Sigmoid colon (tissue), 7 donors: Measurements from ENCODE around the gene ARMC2. TPM values are rescaled to one million over a fixed set of nuclear protein-coding genes. Genes with fewer than 3 reads are reported as not detected.

Experiments
- DNase-seq: peaks from one replicate; pipeline ENCODE4 v3.0.0-alpha.2; 2019
- H3K27ac ChIP-seq, 4 donors: fragments of 200-600 bp; sonication (generic); one replicate each; pipeline ENCODE4 v1.5.1; 2016 to 2019; ENCODE audit warnings: mild to moderate bottlenecking in 1 of 4
- H3K27me3 ChIP-seq, 3 donors: fragments of 200-600 bp; sonication (generic); one replicate each; pipeline ENCODE4 v1.5.1; 2019; ENCODE audit warnings: mild to moderate bottlenecking in 1 of 3
- H3K36me3 ChIP-seq, 4 donors: fragments of 200-600 bp; sonication (generic); one replicate each; pipeline ENCODE4 v1.5.1; 2016 to 2019
- H3K4me1 ChIP-seq, 4 donors: fragments of 200-600 bp; sonication (generic); one replicate each; pipeline ENCODE4 v1.5.1; 2017 to 2019
- H3K4me3 ChIP-seq, 4 donors: fragments of 200-600 bp; sonication (generic); one replicate each; pipeline ENCODE4 v1.5.1; 2017 to 2019; ENCODE audit warnings: mild to moderate bottlenecking in 2 of 4, moderate library complexity in 1 of 4
- H3K9me3 ChIP-seq, 4 donors: fragments of 200-600 bp in 3 of 4; sonication (generic) in 3 of 4; one replicate each; pipeline versions ENCODE4 v1.5.1 to v1.6.1; 2013 to 2019
- CTCF ChIP-seq, 4 experiments: fragments of 450-650 bp in 3 of 4; fragments of 200-600 bp in 1 of 4; IDR thresholded peaks; one replicate each; pipeline ENCODE4 v1.5.1; 2016 to 2019; ENCODE audit warnings: antibody characterized with exemption in 4 of 4, mild to moderate bottlenecking in 3 of 4, moderate library complexity in 2 of 4
- EP300 ChIP-seq, 4 donors: sonication (generic); formaldehyde crosslinking; IDR thresholded peaks; one replicate each; pipeline ENCODE4 v1.6.1; 2017; ENCODE audit warnings: antibody characterized with exemption in 4 of 4
- POLR2A ChIP-seq, 2 donors: fragments of 450-650 bp; IDR thresholded peaks; one replicate each; pipeline ENCODE4 v1.6.1; 2016; ENCODE audit warnings: antibody characterized with exemption in 2 of 2, mild to moderate bottlenecking in 2 of 2, moderate library complexity in 2 of 2
- POLR2AphosphoS5 ChIP-seq, 4 donors: sonication (generic); formaldehyde crosslinking; IDR thresholded peaks; one replicate each; pipeline ENCODE4 v1.6.1; 2017; ENCODE audit warnings: antibody characterized with exemption in 4 of 4
- WGBS, 2 donors: extraction: QIAGEN DNeasy Blood & Tissue Kit; methylation state at CpG; one replicate each; pipeline ENCODE4 v1.1.7; 2013; 5-methylcytosine and 5-hydroxymethylcytosine counted together
- intact Hi-C: fragments of 100-400 bp; cut with DNase I; formaldehyde crosslinking; loops from one replicate; pipeline ENCODE4 v1.15.1; 2023
- polyA plus RNA-seq, 3 donors: library from polyadenylated mRNA; stranded (reverse); fragments of 200-250 nt; gene quantifications; one replicate each; pipeline ENCODE4 v1.2.3, GENCODE V29; 2013
- total RNA-seq, 4 donors: library from RNA; depleted of rRNA; stranded (reverse); fragments of >200 nt; gene quantifications; one replicate each; pipeline ENCODE4 v1.1.0, GENCODE V29; 2016
- donor health status: healthy with polysubstance abuse.
- donor health status: Bipolar disorder and iron deficiency.
- donor health status: healthy.

Gene ARMC2
- total and polyA plus RNA-seq, 7 donors = under 0.01 to 8.6 (median 2.5) TPM

GRCh38 chr6:108957221-108957620, 109.0 kb downstream of the ARMC2 start:
- Histone ChIP-seq H3K36me3 (no peaks in the 10 kb centered on the region), H3K27me3 (no peaks in the 10 kb centered on the region), H3K4me1 (peaks cover 0 to 35% (median 29%) of the 10 kb centered on the region in 4 donors), H3K27ac (no peak overlapping the region), H3K4me3 (no peak overlapping the region), H3K9me3 (no peaks in the 10 kb centered on the region)
- WGBS, 2 donors = 85 to 88% methylated on average over 4 of the region's 4 CpGs
- intact Hi-C loops = no loop called here
- no peak for DNase-seq
- no peak for TF ChIP-seq POLR2AphosphoS5 (IDR thresholded peaks at IDR 0.05)
- no peak for TF ChIP-seq EP300 (IDR thresholded peaks at IDR 0.05)
- no peak for TF ChIP-seq CTCF (IDR thresholded peaks at IDR 0.05)
- no peak for TF ChIP-seq POLR2A (IDR thresholded peaks at IDR 0.05)

GRCh38 chr6:108958900-108959770, 110.9 kb downstream of the ARMC2 start:
- Histone ChIP-seq H3K4me1 (peaks cover 0 to 33% (median 24%) of the 10 kb centered on the region in 4 donors), H3K4me3 (no peak overlapping the region), H3K36me3 (no peaks in the 10 kb centered on the region), H3K9me3 (no peaks in the 10 kb centered on the region), H3K27me3 (no peaks in the 10 kb centered on the region), H3K27ac (peak overlapping the region in 2 of 4 donors; percentile 63 to 66)
- no peak for TF ChIP-seq EP300 (IDR thresholded peaks at IDR 0.05)
- TF ChIP-seq POLR2A (IDR thresholded peaks at IDR 0.05) = no peak
- no peak for TF ChIP-seq POLR2AphosphoS5 (IDR thresholded peaks at IDR 0.05)
- no peak for TF ChIP-seq CTCF (IDR thresholded peaks at IDR 0.05)
- no peak for DNase-seq
- intact Hi-C loops = no loop called here
- 80 to 93% methylated on average over 10 of the region's 10 CpGs for WGBS, 2 donors

- no peak for TF ChIP-seq CTCF (IDR thresholded peaks at IDR 0.05)
- TF ChIP-seq EP300 (IDR thresholded peaks at IDR 0.05) = no peak
- no peak for TF ChIP-seq POLR2A (IDR thresholded peaks at IDR 0.05)
- TF ChIP-seq POLR2AphosphoS5 (IDR thresholded peaks at IDR 0.05) = no peak
- no peaks in the 10 kb centered on the region for H3K36me3 ChIP-seq
- intact Hi-C loops = no loop called here
- DNase-seq = no peak
- H3K4me1 ChIP-seq = peaks cover 0 to 33% (median 24%) of the 10 kb centered on the region in 4 donors
- H3K27ac ChIP-seq = peak overlapping the region; percentile 32 to 66 (median 62)
- H3K27me3 ChIP-seq = no peaks in the 10 kb centered on the region
- H3K9me3 ChIP-seq = no peaks in the 10 kb centered on the region
- no peak overlapping the region for H3K4me3 ChIP-seq
- WGBS, 2 donors = 89 to 92% methylated on average over 10 of the region's 10 CpGs
Observed at GRCh38 chr6:108959972-108960582, 111.9 kb downstream of the ARMC2 start.

- H3K27me3 ChIP-seq = no peaks in the 10 kb centered on the region
- H3K4me1 ChIP-seq = peaks cover 0 to 33% (median 24%) of the 10 kb centered on the region in 4 donors
- 96% methylated on average over 7 of the region's 7 CpGs for WGBS, 2 donors
- peak overlapping the region; percentile 32 to 66 (median 62) for H3K27ac ChIP-seq
- no peaks in the 10 kb centered on the region for H3K9me3 ChIP-seq
- intact Hi-C loops = no loop called here
- DNase-seq = no peak
- TF ChIP-seq CTCF (IDR thresholded peaks at IDR 0.05) = no peak
- TF ChIP-seq EP300 (IDR thresholded peaks at IDR 0.05) = peak in 3 of 4 donors; percentile 39 to 86 (median 49)
- peak; percentile 26 to 63 (median 54) for TF ChIP-seq POLR2AphosphoS5 (IDR thresholded peaks at IDR 0.05)
- H3K36me3 ChIP-seq = no peaks in the 10 kb centered on the region
- no peak overlapping the region for H3K4me3 ChIP-seq
Observed at GRCh38 chr6:108960601-108961000, 112.4 kb downstream of the ARMC2 start.
